Immature natural killer cell (primary cell): ENCODE data around the gene TRIM72. TPM values are rescaled to one million over a fixed set of nuclear protein-coding genes. Genes with fewer than 3 reads are reported as not detected.

Experiments
- DNase-seq, 3 donors: peaks; one replicate each; pipeline ENCODE4 v3.0.0; 2022; ENCODE audit warnings: mixed read lengths in 1 of 3
- H3K27ac Mint-ChIP-seq, 6 donors: one replicate each; pipeline ENCODE4 v1.8.0; 2020; ENCODE audit warnings: mixed read lengths in 6 of 6, mild to moderate bottlenecking in 5 of 6, inconsistent platforms in 4 of 6, moderate library complexity in 3 of 6
- H3K27me3 Mint-ChIP-seq, 3 donors: one replicate each; pipeline ENCODE4 v1.8.0; 2020 to 2021; ENCODE audit warnings: low read depth in 3 of 3, mild to moderate bottlenecking in 3 of 3, mixed read lengths in 3 of 3, moderate library complexity in 3 of 3, inconsistent platforms in 1 of 3
- H3K36me3 Mint-ChIP-seq, 3 donors: one replicate each; pipeline ENCODE4 v1.8.0; 2020; ENCODE audit warnings: mixed read lengths in 3 of 3, inconsistent platforms in 2 of 3, mild to moderate bottlenecking in 2 of 3
- H3K4me1 Mint-ChIP-seq, 2 donors: one replicate each; pipeline ENCODE4 v1.8.0; 2020; ENCODE audit warnings: inconsistent platforms in 2 of 2, mild to moderate bottlenecking in 2 of 2, mixed read lengths in 2 of 2, moderate library complexity in 1 of 2
- H3K4me3 Mint-ChIP-seq, 5 donors: one replicate each; pipeline ENCODE4 v1.8.0; 2020; ENCODE audit warnings: mild to moderate bottlenecking in 5 of 5, mixed read lengths in 5 of 5, inconsistent platforms in 3 of 5, moderate library complexity in 3 of 5
- H3K9me3 Mint-ChIP-seq, 6 donors: one replicate each; pipeline ENCODE4 v1.8.0; 2020; ENCODE audit warnings: mild to moderate bottlenecking in 6 of 6, mixed read lengths in 6 of 6, inconsistent platforms in 4 of 6, moderate library complexity in 3 of 6
- polyA plus RNA-seq, 3 donors: library from polyadenylated mRNA; unstranded; fragments of 300-500 nt; fragmentation: Illumina TruSeq; gene quantifications; one replicate each; pipeline ENCODE4 v1.2.3, GENCODE V29; 2021

Gene TRIM72
- polyA plus RNA-seq, 3 donors from 2014 or later = not detected

GRCh38 chr16:31214708-31215286 lies 878 bp downstream of the TRIM72 start:
- no peak for DNase-seq
- Mint-ChIP-seq H3K4me3 (peak overlapping the region; percentile 74 to 89 (median 82)), H3K27ac (no peak overlapping the region)

GRCh38 chr16:31215287-31216162 lies 1.6 kb downstream of the TRIM72 start:
- Mint-ChIP-seq H3K4me1 (peaks cover 17 to 23% of the 10 kb centered on the region in 2 donors), H3K9me3 (no peaks in the 10 kb centered on the region), H3K36me3 (no peaks in the 10 kb centered on the region), H3K27me3 (peaks cover 11 to 21% (median 14%) of the 10 kb centered on the region in 3 donors), H3K4me3 (peak overlapping the region; percentile 82 to 91 (median 88)), H3K27ac (peak overlapping the region in 1 of 6 donors; percentile 40)
- no peak for DNase-seq

More at GRCh38 chr16:31214708-31215286, 878 bp downstream of the TRIM72 start:
- Mint-ChIP-seq H3K36me3 (no peaks in the 10 kb centered on the region), H3K9me3 (no peaks in the 10 kb centered on the region), H3K4me1 (peaks cover 17 to 23% of the 10 kb centered on the region in 2 donors), H3K27me3 (peaks cover 11 to 21% (median 14%) of the 10 kb centered on the region in 3 donors)

GRCh38 chr16:31216422-31217135 lies 2.7 kb downstream of the TRIM72 start, which contains the start of gene PYDC1:
PYDC1 (minus strand) TSS chr16:31217135; CDS start chr16:31217028, 107 bp downstream.
- Mint-ChIP-seq H3K27ac (peak within 1 kb of the TSS in 1 of 6 donors; percentile 35), H3K4me1 (peaks cover 17 to 23% of the 10 kb centered on the region in 2 donors), H3K9me3 (no peaks in the 10 kb centered on the region), H3K36me3 (no peaks in the 10 kb centered on the region), H3K4me3 (peak within 1 kb of the TSS; percentile 82 to 91 (median 88)), H3K27me3 (peaks cover 11 to 19% (median 17%) of the 10 kb centered on the region in 3 donors)
- DNase-seq = peak in 2 of 3 donors; percentile 20 to 30

GRCh38 chr16:31217136-31217530 lies 3.2 kb downstream of the TRIM72 start:
- peaks cover 17 to 23% of the 10 kb centered on the region in 2 donors for H3K4me1 Mint-ChIP-seq
- peak overlapping the region; percentile 65 to 91 (median 88) for H3K4me3 Mint-ChIP-seq
- no peaks in the 10 kb centered on the region for H3K36me3 Mint-ChIP-seq
- no peak for DNase-seq
- H3K27me3 Mint-ChIP-seq = peaks cover 14 to 17% (median 17%) of the 10 kb centered on the region in 3 donors
- H3K9me3 Mint-ChIP-seq = no peaks in the 10 kb centered on the region
- no peak overlapping the region for H3K27ac Mint-ChIP-seq

- Mint-ChIP-seq H3K9me3 (no peaks in the 10 kb centered on the region), H3K27me3 (peaks cover 14 to 17% (median 15%) of the 10 kb centered on the region in 3 donors), H3K4me3 (no peak overlapping the region), H3K27ac (no peak overlapping the region), H3K4me1 (peaks cover 17 to 23% of the 10 kb centered on the region in 2 donors), H3K36me3 (no peaks in the 10 kb centered on the region)
- no peak for DNase-seq
These were observed 5.3 kb downstream of the TRIM72 start for GRCh38 chr16:31219154-31219741.

GRCh38 chr16:31221357-31222160 lies 7.6 kb downstream of the TRIM72 start:
- H3K9me3 Mint-ChIP-seq = no peaks in the 10 kb centered on the region
- peaks cover 6% of the 10 kb centered on the region in 2 donors for H3K4me1 Mint-ChIP-seq
- no peak for DNase-seq
- no peak overlapping the region for H3K4me3 Mint-ChIP-seq
- peaks cover 8 to 11% (median 11%) of the 10 kb centered on the region in 3 donors for H3K27me3 Mint-ChIP-seq
- H3K27ac Mint-ChIP-seq = no peak overlapping the region
- no peaks in the 10 kb centered on the region for H3K36me3 Mint-ChIP-seq

- no peaks in the 10 kb centered on the region for H3K9me3 Mint-ChIP-seq
- no peak for DNase-seq
- H3K27me3 Mint-ChIP-seq = peaks cover 2 to 4% (median 2%) of the 10 kb centered on the region in 3 donors
- no peaks in the 10 kb centered on the region for H3K36me3 Mint-ChIP-seq
- H3K4me3 Mint-ChIP-seq = no peak overlapping the region
- no peaks in the 10 kb centered on the region for H3K4me1 Mint-ChIP-seq
- H3K27ac Mint-ChIP-seq = no peak overlapping the region
These were observed 9.1 kb downstream of the TRIM72 start for GRCh38 chr16:31223044-31223443.

- Mint-ChIP-seq H3K27me3 (peaks cover 0 to 4% (median 2%) of the 10 kb centered on the region in 3 donors), H3K4me3 (no peak overlapping the region), H3K4me1 (no peaks in the 10 kb centered on the region), H3K27ac (no peak overlapping the region), H3K36me3 (no peaks in the 10 kb centered on the region), H3K9me3 (no peaks in the 10 kb centered on the region)
- DNase-seq = no peak
These were observed 10.4 kb downstream of the TRIM72 start for GRCh38 chr16:31224092-31224955.

GRCh38 chr16:31225193-31225592 lies 11.3 kb downstream of the TRIM72 start:
- DNase-seq = no peak
- H3K27ac Mint-ChIP-seq = no peak overlapping the region
- H3K36me3 Mint-ChIP-seq = no peaks in the 10 kb centered on the region
- H3K4me3 Mint-ChIP-seq = no peak overlapping the region
- no peaks in the 10 kb centered on the region for H3K4me1 Mint-ChIP-seq
- peaks cover 0 to 4% (median 2%) of the 10 kb centered on the region in 3 donors for H3K27me3 Mint-ChIP-seq
- H3K9me3 Mint-ChIP-seq = no peaks in the 10 kb centered on the region

- H3K27ac Mint-ChIP-seq = no peak overlapping the region
- no peaks in the 10 kb centered on the region for H3K9me3 Mint-ChIP-seq
- H3K4me3 Mint-ChIP-seq = no peak overlapping the region
- H3K4me1 Mint-ChIP-seq = no peaks in the 10 kb centered on the region
- DNase-seq = no peak
- no peaks in the 10 kb centered on the region for H3K36me3 Mint-ChIP-seq
- H3K27me3 Mint-ChIP-seq = no peaks in the 10 kb centered on the region
These were observed 14.3 kb downstream of the TRIM72 start for GRCh38 chr16:31228206-31228605.

- no peaks in the 10 kb centered on the region for H3K36me3 Mint-ChIP-seq
- H3K27ac Mint-ChIP-seq = no peak overlapping the region
- no peak overlapping the region for H3K4me3 Mint-ChIP-seq
- peaks cover 0 to 2% (median 0%) of the 10 kb centered on the region in 3 donors for H3K27me3 Mint-ChIP-seq
- no peaks in the 10 kb centered on the region for H3K4me1 Mint-ChIP-seq
- DNase-seq = no peak
- H3K9me3 Mint-ChIP-seq = no peaks in the 10 kb centered on the region
These were observed 15.6 kb downstream of the TRIM72 start for GRCh38 chr16:31229501-31229900.

GRCh38 chr16:31238041-31238440 lies 24.1 kb downstream of the TRIM72 start:
- DNase-seq = no peak
- Mint-ChIP-seq H3K27ac (no peak overlapping the region), H3K4me1 (peaks cover 0 to 2% of the 10 kb centered on the region in 2 donors), H3K9me3 (no peaks in the 10 kb centered on the region), H3K4me3 (no peak overlapping the region), H3K36me3 (no peaks in the 10 kb centered on the region), H3K27me3 (peaks cover 0 to 5% (median 0%) of the 10 kb centered on the region in 3 donors)
